GM21447 (cell line): ENCODE measurements around the gene EP300.
A peak's percentile ranks its signal among the peaks of the same experiment; 100 is the strongest.
"Not testable (repeated sequence)": the region's sequence is repeated elsewhere in the genome, so short reads cannot be mapped to it uniquely, and the experiment has no call there.

Source experiments
- ATAC-seq: cut with Tn5 transposase; IDR thresholded peaks from one replicate; pipeline ENCODE4 v1.9.1; 2021; ENCODE audit not compliant: unreplicated experiment

EP300 gene

GRCh38 chr22:41146573-41146972 lies 54.2 kb downstream of the EP300 start:
- no peak for ATAC-seq

DNA sequence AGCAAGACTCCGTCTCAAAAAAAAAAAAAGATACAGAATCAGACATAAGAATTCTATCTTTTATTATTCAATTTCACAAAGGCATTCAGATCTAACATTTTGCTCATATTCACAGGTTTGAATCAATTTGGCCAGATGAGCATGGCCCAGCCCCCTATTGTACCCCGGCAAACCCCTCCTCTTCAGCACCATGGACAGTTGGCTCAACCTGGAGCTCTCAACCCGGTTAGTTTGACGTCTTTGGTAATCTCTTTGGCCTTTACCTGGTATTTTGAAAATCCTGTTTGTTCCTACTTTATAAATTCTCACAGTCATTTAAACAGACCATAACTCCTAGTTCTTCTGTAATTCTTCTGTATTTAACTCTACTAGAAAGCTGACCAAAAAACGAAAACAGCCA lies 55.3 kb downstream of the EP300 start:
- ATAC-seq = no peak

DNA sequence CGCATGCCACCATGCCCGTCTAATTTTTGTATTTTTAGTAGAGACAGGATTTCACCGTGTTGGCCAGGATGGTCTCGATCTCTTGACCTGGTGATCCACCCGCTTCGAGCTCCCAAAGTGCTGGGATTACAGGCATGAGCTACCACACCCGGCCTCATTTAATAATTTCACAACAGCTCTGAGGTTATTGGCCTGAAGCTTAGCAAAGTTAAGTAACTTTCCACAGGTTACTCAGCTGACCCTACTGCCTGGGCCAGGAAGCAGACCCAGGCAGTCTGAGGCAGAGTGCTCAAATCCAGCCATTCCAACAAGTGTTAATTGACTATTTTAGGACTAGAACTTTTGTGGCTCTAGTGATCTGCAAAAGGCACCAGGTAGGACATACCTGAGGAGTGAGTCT lies 60.5 kb downstream of the EP300 start:
- no peak for ATAC-seq

DNA sequence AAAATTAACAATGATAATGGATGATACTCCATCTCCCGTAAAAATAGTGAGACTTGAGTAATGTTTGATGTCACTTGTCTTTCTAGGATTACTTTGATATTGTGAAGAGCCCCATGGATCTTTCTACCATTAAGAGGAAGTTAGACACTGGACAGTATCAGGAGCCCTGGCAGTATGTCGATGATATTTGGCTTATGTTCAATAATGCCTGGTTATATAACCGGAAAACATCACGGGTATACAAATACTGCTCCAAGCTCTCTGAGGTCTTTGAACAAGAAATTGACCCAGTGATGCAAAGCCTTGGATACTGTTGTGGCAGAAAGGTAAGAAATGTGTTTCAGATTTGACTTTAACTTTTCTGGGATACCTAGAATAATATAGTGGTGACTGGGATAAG lies 64.7 kb downstream of the EP300 start:
- no peak for ATAC-seq

GRCh38 chr22:41169157-41169556 lies 76.8 kb downstream of the EP300 start:
- no peak for ATAC-seq

DNA sequence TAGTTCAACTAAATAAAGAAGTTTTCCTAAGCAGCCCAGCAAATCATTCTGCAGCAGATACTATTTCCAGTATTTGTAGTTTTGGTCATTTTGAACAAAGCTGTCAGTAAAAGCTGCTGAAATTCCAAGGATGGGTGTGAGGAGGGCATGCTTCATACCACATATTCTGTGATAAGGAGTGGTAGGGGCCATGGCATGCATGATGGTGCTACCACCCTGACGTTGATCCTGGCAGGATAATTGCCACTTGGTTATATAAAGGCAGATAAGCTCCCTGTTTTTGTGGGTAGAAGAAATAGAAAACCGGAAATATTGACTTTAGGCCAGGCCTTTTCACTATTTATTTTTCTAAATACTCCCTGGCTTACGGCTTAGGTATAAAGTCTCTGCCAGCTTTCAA lies 79.6 kb downstream of the EP300 start:
- ATAC-seq = no peak

GRCh38 chr22:41175546-41175945 lies 83.2 kb downstream of the EP300 start:
- ATAC-seq = no peak

DNA sequence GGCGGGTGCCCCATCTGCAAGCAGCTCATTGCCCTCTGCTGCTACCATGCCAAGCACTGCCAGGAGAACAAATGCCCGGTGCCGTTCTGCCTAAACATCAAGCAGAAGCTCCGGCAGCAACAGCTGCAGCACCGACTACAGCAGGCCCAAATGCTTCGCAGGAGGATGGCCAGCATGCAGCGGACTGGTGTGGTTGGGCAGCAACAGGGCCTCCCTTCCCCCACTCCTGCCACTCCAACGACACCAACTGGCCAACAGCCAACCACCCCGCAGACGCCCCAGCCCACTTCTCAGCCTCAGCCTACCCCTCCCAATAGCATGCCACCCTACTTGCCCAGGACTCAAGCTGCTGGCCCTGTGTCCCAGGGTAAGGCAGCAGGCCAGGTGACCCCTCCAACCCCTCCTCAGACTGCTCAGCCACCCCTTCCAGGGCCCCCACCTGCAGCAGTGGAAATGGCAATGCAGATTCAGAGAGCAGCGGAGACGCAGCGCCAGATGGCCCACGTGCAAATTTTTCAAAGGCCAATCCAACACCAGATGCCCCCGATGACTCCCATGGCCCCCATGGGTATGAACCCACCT lies 84.7 kb downstream of the EP300 start:
- no peak for ATAC-seq

DNA sequence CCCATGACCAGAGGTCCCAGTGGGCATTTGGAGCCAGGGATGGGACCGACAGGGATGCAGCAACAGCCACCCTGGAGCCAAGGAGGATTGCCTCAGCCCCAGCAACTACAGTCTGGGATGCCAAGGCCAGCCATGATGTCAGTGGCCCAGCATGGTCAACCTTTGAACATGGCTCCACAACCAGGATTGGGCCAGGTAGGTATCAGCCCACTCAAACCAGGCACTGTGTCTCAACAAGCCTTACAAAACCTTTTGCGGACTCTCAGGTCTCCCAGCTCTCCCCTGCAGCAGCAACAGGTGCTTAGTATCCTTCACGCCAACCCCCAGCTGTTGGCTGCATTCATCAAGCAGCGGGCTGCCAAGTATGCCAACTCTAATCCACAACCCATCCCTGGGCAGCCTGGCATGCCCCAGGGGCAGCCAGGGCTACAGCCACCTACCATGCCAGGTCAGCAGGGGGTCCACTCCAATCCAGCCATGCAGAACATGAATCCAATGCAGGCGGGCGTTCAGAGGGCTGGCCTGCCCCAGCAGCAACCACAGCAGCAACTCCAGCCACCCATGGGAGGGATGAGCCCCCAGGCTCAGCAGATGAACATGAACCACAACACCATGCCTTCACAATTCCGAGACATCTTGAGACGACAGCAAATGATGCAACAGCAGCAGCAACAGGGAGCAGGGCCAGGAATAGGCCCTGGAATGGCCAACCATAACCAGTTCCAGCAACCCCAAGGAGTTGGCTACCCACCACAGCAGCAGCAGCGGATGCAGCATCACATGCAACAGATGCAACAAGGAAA lies 85.4 kb downstream of the EP300 start:
- no peak for ATAC-seq

- no peak for ATAC-seq
These were observed 86.1 kb downstream of the EP300 start for GRCh38 chr22:41178425-41178975.

- ATAC-seq = not testable (repeated sequence)
These were observed 88.0 kb downstream of the EP300 start for GRCh38 chr22:41180362-41180761.

DNA sequence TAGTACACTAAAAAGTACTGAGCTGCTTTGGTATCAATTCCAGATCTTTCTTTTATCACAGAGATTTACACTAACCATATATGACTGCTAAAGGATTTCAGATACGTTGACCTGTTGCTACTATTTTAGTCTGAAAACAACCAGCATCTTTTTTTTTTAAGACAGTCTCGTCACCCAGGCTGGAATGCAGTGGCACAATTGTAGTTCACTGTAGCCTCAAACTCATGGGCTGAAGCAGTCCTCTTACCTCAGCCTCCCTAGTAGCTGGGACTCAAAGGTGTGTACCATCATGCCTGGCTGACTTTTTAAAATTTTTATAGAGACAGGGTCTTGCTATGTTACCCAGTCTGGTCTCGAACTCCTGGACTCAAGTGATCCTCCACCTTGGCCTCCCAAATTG lies 88.5 kb downstream of the EP300 start:
- ATAC-seq = no peak

GRCh38 chr22:41181349-41182241 lies 89.2 kb downstream of the EP300 start:
- no peak for ATAC-seq

- no peak for ATAC-seq
These were observed 92.3 kb downstream of the EP300 start for GRCh38 chr22:41184679-41185078.

DNA sequence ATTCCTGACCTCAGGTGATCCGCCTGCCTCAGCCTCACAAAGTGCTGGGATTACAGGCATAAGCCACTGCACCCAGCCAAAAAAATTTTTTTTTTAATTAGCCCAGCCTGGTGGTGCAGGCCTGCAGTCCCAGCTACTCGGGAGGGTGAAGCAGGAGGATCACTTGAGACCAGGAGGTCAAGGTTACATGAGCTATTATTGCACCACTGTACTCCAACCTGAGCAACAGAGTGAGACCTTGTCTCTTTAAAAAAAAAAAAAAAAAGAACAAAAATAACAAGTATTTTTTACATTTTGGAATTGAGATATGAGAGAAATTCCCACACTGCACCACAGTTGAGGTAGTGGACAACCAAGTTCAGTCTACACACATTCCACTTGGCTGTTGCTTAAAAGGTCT lies 99.1 kb downstream of the EP300 start:
- no peak for ATAC-seq

GRCh38 chr22:41193829-41194228 lies 101.4 kb downstream of the EP300 start:
- ATAC-seq = no peak

DNA sequence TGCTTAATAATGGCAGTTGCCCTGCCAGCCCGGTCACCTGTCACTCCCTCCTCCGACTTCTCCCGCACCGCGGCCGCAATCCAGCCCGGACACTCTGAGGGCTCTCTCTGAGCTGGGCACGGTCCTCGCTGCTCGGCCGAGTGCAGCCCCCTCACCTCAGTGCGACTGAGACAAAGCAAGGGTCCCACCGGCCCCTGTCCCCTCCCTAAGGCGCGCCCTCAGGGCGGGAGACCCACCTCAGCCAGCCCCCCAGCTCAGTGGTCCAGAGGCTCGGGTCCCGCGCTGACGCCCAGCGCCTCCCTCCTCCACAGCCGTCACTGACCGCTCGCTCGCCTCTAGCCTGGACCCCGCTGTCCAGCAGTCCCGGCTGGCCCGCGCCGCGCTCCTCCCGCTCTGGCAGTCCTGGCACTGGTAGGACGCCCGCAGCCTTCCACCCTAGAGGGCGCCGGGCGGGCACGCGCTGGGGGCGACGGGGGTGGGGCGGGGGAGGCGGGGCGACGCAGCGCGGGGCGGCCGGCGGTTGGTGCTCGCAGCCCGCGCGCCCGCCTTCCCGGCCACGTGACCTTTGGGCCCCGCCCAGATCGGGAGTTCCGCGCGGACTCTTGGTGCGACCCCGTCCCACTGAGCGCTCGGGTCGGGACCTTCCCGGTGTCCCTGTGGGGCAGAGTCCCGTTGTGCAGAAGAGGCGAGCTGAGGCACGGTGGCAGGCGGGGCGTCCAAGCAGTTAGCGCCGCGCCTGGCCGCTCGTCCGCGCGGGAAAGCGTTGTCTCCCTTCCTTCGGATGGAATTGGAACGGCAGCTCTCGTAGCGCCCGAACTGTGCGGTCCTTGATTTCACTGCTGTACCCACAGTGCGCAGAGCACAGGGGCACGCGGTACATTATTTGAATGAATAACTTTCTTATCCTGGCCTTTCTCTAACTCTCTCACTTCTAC lies 104.9 kb downstream of the EP300 start:
- peak; percentile 71 for ATAC-seq

- ATAC-seq = no peak
These were observed 105.7 kb downstream of the EP300 start for GRCh38 chr22:41198027-41198580.

- ATAC-seq = no peak
These were observed 108.7 kb downstream of the EP300 start for GRCh38 chr22:41201141-41201540.

DNA sequence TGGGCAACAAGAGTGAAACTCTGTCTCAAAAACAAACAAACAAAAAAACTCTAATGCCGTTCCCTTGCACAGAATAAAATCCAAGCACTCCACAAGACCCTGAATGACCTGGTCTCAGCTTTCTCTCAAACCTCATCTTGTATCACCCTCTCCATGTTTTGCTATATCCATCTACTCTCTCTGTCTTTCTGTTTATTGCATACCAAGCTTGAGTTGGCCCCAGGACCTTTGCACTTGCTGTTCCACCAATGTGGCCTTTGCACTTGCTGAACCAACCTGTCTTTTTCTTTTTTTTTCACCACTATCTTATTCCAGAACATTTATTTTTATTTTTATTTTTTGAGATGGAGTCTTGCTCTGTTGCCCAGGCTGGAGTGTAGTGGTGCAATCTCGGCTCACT lies 110.7 kb downstream of the EP300 start:
- ATAC-seq = no peak
